GM12878 (cell line): ENCODE measurements around the gene LRRC63. TPM values are rescaled to one million over a fixed set of nuclear protein-coding genes. Genes with fewer than 3 reads are reported as not detected.

Source experiments
- ATAC-seq: fragments of 200-7000 bp; cut with Tn5 transposase; 3 replicates; pipeline ENCODE4 v1.9.1; 2020; ENCODE audit warnings: mild to moderate bottlenecking, moderate library complexity
- BruUV-seq: library from RNA; stranded (reverse); fragments of 400-500 nt; replicated peaks from 2 replicates; lab custom pipeline; 2021; lab: Mats Ljungman, UMichigan
- CTCF ChIA-PET: fragments of 300-600 bp; sonication (Branson Sonifier 250); formaldehyde crosslinking; extraction: SDS; loops from one replicate; lab custom pipeline; 2021; ENCODE audit warnings: inconsistent platforms; lab: Yijun Ruan, JAX
- POLR2A ChIA-PET: fragments of 350-600 bp; formaldehyde crosslinking; extraction: SDS; loops from one replicate; lab custom pipeline; 2021; ENCODE audit warnings: inconsistent platforms; lab: Charles Lee
- RAD21 ChIA-PET: fragments of 300-600 bp; sonication (Branson Sonifier 250); formaldehyde crosslinking; loops from one replicate; lab custom pipeline; 2023; ENCODE audit warnings: antibody characterized with exemption; ENCODE audit not compliant: unreplicated experiment; lab: Charles Lee
- SMC1A ChIA-PET: fragments of 300-600 bp; sonication (Branson Sonifier 250); formaldehyde crosslinking; loops from one replicate; lab custom pipeline; 2023; ENCODE audit not compliant: unreplicated experiment, uncharacterized antibody; lab: Charles Lee
- DNase-seq: peaks from one replicate; pipeline ENCODE4 v3.0.0-alpha.2; 2011; ENCODE audit warnings: low read depth, low spot score
- FAIRE-seq: peaks from 3 replicates; lab custom pipeline; 2011; peaks lifted over from hg19 to GRCh38; lab: Jason Lieb, UNC
- H2AFZ ChIP-seq: 2 replicates; pipeline ENCODE4 v1.6.0; 2011; ENCODE audit warnings: low read depth, low read length, control low read depth; ENCODE audit not compliant: control insufficient read depth
- H3K27ac ChIP-seq: 2 replicates; pipeline ENCODE4 v1.5.1; 2011; ENCODE audit warnings: control low read depth; ENCODE audit not compliant: control insufficient read depth, insufficient read depth
- H3K27me3 ChIP-seq, 2 experiments: replicated peaks in 1 of 2; 2 replicates each; pipeline versions ENCODE4 v1.6.0 to v1.6.1; 2011; ENCODE audit warnings: low read length in 1 of 2; ENCODE audit not compliant: control insufficient read depth in 2 of 2, insufficient read depth in 2 of 2
- H3K36me3 ChIP-seq, 2 experiments: 2 replicates each; pipeline ENCODE4 v1.5.1; 2011; ENCODE audit warnings: low read length in 1 of 2; ENCODE audit not compliant: control insufficient read depth in 2 of 2, insufficient read depth in 2 of 2
- H3K4me1 ChIP-seq: 2 replicates; pipeline ENCODE4 v1.6.1; 2011; ENCODE audit warnings: mild to moderate bottlenecking, low read length, moderate library complexity, mixed read lengths; ENCODE audit not compliant: control insufficient read depth, insufficient read depth
- H3K4me2 ChIP-seq: 2 replicates; pipeline ENCODE4 v1.6.0; 2011; ENCODE audit warnings: control low read depth; ENCODE audit not compliant: control insufficient read depth, insufficient read depth
- H3K4me3 ChIP-seq: fragments of 200-600 bp; sonication (generic); 2 replicates; pipeline ENCODE4 v1.5.1; 2016
- H3K79me2 ChIP-seq: 2 replicates; pipeline ENCODE4 v1.6.0; 2011; ENCODE audit warnings: low read length; ENCODE audit not compliant: control insufficient read depth, insufficient read depth
- H3K9ac ChIP-seq: 2 replicates; pipeline ENCODE4 v1.8.0; 2011; ENCODE audit warnings: low read length, control low read depth, mixed read lengths; ENCODE audit not compliant: control insufficient read depth, insufficient read depth
- H3K9me3 ChIP-seq: replicated peaks from 3 replicates; pipeline ENCODE4 v1.5.1; 2011; ENCODE audit warnings: mild to moderate bottlenecking, low read length; ENCODE audit not compliant: control insufficient read depth, insufficient read depth
- H4K20me1 ChIP-seq: 2 replicates; pipeline ENCODE4 v1.6.0; 2011; ENCODE audit not compliant: control insufficient read depth, insufficient read depth
- BHLHE40 ChIP-seq, 2 experiments: fragments of 450-650 bp in 1 of 2; IDR thresholded peaks; 2 replicates each; pipeline ENCODE4 v1.6.1; 2011 to 2017; ENCODE audit warnings: low read depth in 2 of 2, borderline replicate concordance in 1 of 2, improper control_type of control experiment in 1 of 2, low read length in 1 of 2, mild to moderate bottlenecking in 1 of 2
- CBFB ChIP-seq: IDR thresholded peaks from 2 replicates; pipeline ENCODE4 v1.6.1; 2016; ENCODE audit warnings: antibody characterized with exemption, low read depth
- CEBPB ChIP-seq, 2 experiments: fragments of 150-350 bp in 1 of 2; IDR thresholded peaks; 2 replicates each; pipeline ENCODE4 v1.6.1; 2012 to 2014; ENCODE audit warnings: low read depth in 2 of 2, low read length in 2 of 2, borderline replicate concordance in 1 of 2, inconsistent platforms in 1 of 2
- CHD1 ChIP-seq: IDR thresholded peaks from 2 replicates; pipeline ENCODE4 v1.6.1; 2012; ENCODE audit warnings: low read depth, low read length, improper control_type of control experiment
- CTCF ChIP-seq, 3 experiments: IDR thresholded peaks in 2 of 3; conservative IDR thresholded peaks in 1 of 3; 2 replicates each; pipeline ENCODE4 v1.5.1; 2011; ENCODE audit warnings: low read depth in 3 of 3, low read length in 3 of 3, mild to moderate bottlenecking in 3 of 3, control low read depth in 2 of 3, moderate library complexity in 2 of 3, inconsistent platforms in 1 of 3, mixed read lengths in 1 of 3; ENCODE audit not compliant: control insufficient read depth in 2 of 3, insufficient read depth in 1 of 3; ENCODE audit errors: extremely low read depth in 1 of 3
- EP300 ChIP-seq, 2 experiments: fragments of 150-350 bp in 1 of 2; IDR thresholded peaks; 2 replicates each; pipeline ENCODE4 v1.6.1; 2011 to 2012; ENCODE audit warnings: low read depth in 2 of 2, low read length in 2 of 2, borderline replicate concordance in 1 of 2, improper control_type of control experiment in 1 of 2, inconsistent platforms in 1 of 2; ENCODE audit not compliant: control insufficient read depth in 1 of 2
- EZH2 ChIP-seq: IDR thresholded peaks from 2 replicates; pipeline ENCODE4 v1.6.1; 2012; ENCODE audit warnings: low read depth, mild to moderate bottlenecking, control low read depth, inconsistent platforms, low read length, borderline replicate concordance; ENCODE audit not compliant: control insufficient read depth
- FOS ChIP-seq: IDR thresholded peaks from 3 replicates; pipeline ENCODE4 v1.6.1; 2011; ENCODE audit warnings: borderline replicate concordance; ENCODE audit not compliant: insufficient read length; ENCODE audit errors: extremely low read depth
- FOXM1 ChIP-seq: IDR thresholded peaks from 2 replicates; pipeline ENCODE4 v1.6.1; 2012; ENCODE audit warnings: low read depth, mild to moderate bottlenecking, inconsistent platforms, low read length, moderate library complexity
- IRF4 ChIP-seq: IDR thresholded peaks from 2 replicates; pipeline ENCODE4 v1.6.1; 2011; ENCODE audit warnings: low read depth, low read length
- MLLT1 ChIP-seq: fragments of 450-650 bp; IDR thresholded peaks from 2 replicates; pipeline ENCODE4 v1.6.1; 2016; ENCODE audit warnings: mild to moderate bottlenecking
- NFIC ChIP-seq: IDR thresholded peaks from 2 replicates; pipeline ENCODE4 v1.6.1; 2012; ENCODE audit warnings: low read depth, mild to moderate bottlenecking, inconsistent platforms, low read length, moderate library complexity
- NFXL1 ChIP-seq: fragments of 450-650 bp; IDR thresholded peaks from 2 replicates; pipeline ENCODE4 v1.6.1; 2017; ENCODE audit warnings: antibody characterized with exemption, mild to moderate bottlenecking, borderline replicate concordance
- NFYB ChIP-seq: IDR thresholded peaks from 2 replicates; pipeline ENCODE4 v1.6.1; 2011; ENCODE audit warnings: low read depth, mild to moderate bottlenecking, low read length, improper control_type of control experiment, moderate library complexity; ENCODE audit not compliant: insufficient read depth
- NR2F1 ChIP-seq: fragments of 450-650 bp; conservative IDR thresholded peaks from 2 replicates; pipeline ENCODE4 v1.6.1; 2017; ENCODE audit warnings: mild to moderate bottlenecking
- SMAD5 ChIP-seq: IDR thresholded peaks from 2 replicates; pipeline ENCODE4 v1.6.1; 2016; ENCODE audit warnings: antibody characterized with exemption, low read depth
- SP1 ChIP-seq: IDR thresholded peaks from one replicate; pipeline ENCODE4 v1.6.1; 2011; ENCODE audit warnings: low read depth, low read length
- SRF ChIP-seq, 2 experiments: IDR thresholded peaks; 2 replicates each; pipeline ENCODE4 v1.6.1; 2011; ENCODE audit warnings: low read depth in 2 of 2, low read length in 2 of 2, mild to moderate bottlenecking in 1 of 2, moderate library complexity in 1 of 2
- ZZZ3 ChIP-seq: IDR thresholded peaks from 2 replicates; pipeline ENCODE4 v1.6.1; 2011; ENCODE audit warnings: low read depth; ENCODE audit not compliant: control insufficient read depth, insufficient read length
- WGBS: methylation state at CpG from one replicate; pipeline ENCODE4 v1.1.6; 2016; ENCODE audit warnings: low lambda C conversion rate; ENCODE audit not compliant: insufficient replicate concordance, insufficient coverage; ENCODE audit errors: missing lambda C conversion rate; 5-methylcytosine and 5-hydroxymethylcytosine counted together
- in situ Hi-C: fragments of 300-500 bp; cut with MboI; formaldehyde crosslinking; loops from 9 replicates; pipeline ENCODE4 v1.14.3; 2018; ENCODE audit warnings: mixed read lengths
- intact Hi-C: fragments of 100-400 bp; cut with micrococcal nuclease; formaldehyde crosslinking; loops from one replicate; pipeline ENCODE4 v1.14.2; 2022; ENCODE audit not compliant: unreplicated experiment
- polyA plus RNA-seq, 11 experiments: library from polyadenylated mRNA; depleted of rRNA in 4 of 11; unstranded in 6 of 11; stranded (reverse) in 5 of 11; fragments of >200 nt; fragmentation: Nextera tagmentation in 4 of 11; fragmentation: Illumina TruSeq in 1 of 11; extraction: Ambion mirVana in 4 of 11; extraction: Trizol in 1 of 11; gene quantifications; 1 replicate in 1 of 11; 2 replicates in 10 of 11; pipeline versions ENCODE4 v1.2.1 to v1.2.3, GENCODE V29; 2011 to 2016; ENCODE audit warnings: inconsistent platforms in 2 of 11, missing spikeins in 2 of 11, low read depth in 1 of 11
- total RNA-seq, 4 experiments: library from RNA; depleted of rRNA in 3 of 4; stranded (reverse); fragments of >200 nt in 3 of 4; fragmentation: Illumina TruSeq in 1 of 4; extraction: Trizol in 1 of 4; gene quantifications; 2 replicates each; pipeline versions ENCODE4 v1.2.1 to v1.2.3, GENCODE V29; 2013 to 2021

Gene LRRC63
- total and polyA plus RNA-seq, 10 of the 15 experiments (the other 5 are each of a cell fraction or from before 2014, with no cell fraction given), result 0.34 to 0.98 (median 0.76) TPM; not detected in 1

GRCh38 chr13:46293436-46293835 lies 81.7 kb downstream of the LRRC63 start (continued):
- no peak for TF ChIP-seq NFIC
- TF ChIP-seq NFYB, result no peak
- no peak for TF ChIP-seq CHD1
- no peak for TF ChIP-seq SP1
- no peak for TF ChIP-seq SRF (IDR thresholded peaks at IDR 0.05; ENCODE audit: low read depth in 2 of 2, low read length in 2 of 2)
- TF ChIP-seq EZH2, result no peak

- ATAC-seq (peak; percentile 88), FAIRE-seq (peak; percentile 87), DNase-seq (peak; percentile 28)
- 2% methylated on average over 7 of the region's 7 CpGs for WGBS
- H3K27me3 ChIP-seq, result no peaks in the 10 kb centered on the region
- H2AFZ ChIP-seq, result peak overlapping the region; percentile 83
- no TSS peak for BruUV-seq
- intact Hi-C loops (no loop called here), in situ Hi-C loops (no loop called here)
- H3K27ac ChIP-seq, result peak overlapping the region; percentile 17; the same call in 1 of the 2 replicates
- no peaks in the 10 kb centered on the region for H4K20me1 ChIP-seq
- CTCF ChIA-PET, result interaction anchor here (0.8 to 3.8 kb wide), 6 partner anchors 12 to 169 kb away, joined by 3 to 12 read pairs (median 4); no protein-coding TSS in a partner anchor
- POLR2A ChIA-PET, result interaction anchor here (1.3 kb wide), 1 partner anchor 19 kb away, joined by 3 read pairs; no protein-coding TSS in a partner anchor
- no peaks in the 10 kb centered on the region for H3K9me3 ChIP-seq
- no peaks in the 10 kb centered on the region for H3K79me2 ChIP-seq
- no peaks in the 10 kb centered on the region for H3K36me3 ChIP-seq
- H3K4me3 ChIP-seq, result peak overlapping the region; percentile 31; the same call in 1 of the 2 replicates
- peak overlapping the region; percentile 75 for H3K4me2 ChIP-seq
- SMC1A ChIA-PET, result interaction anchor here (0.8 to 1.8 kb wide), 9 partner anchors 9 to 136 kb away, joined by 3 to 5 read pairs (median 4); no protein-coding TSS in a partner anchor
- peaks cover 22% of the 10 kb centered on the region for H3K4me1 ChIP-seq
- RAD21 ChIA-PET, result interaction anchor here (0.6 to 1.6 kb wide), 2 partner anchors 12 to 26 kb away, joined by 3 to 5 read pairs; no protein-coding TSS in a partner anchor
- no peak overlapping the region for H3K9ac ChIP-seq
- TF ChIP-seq NR2F1 (no peak), IRF4 (no peak), SMAD5 (no peak), MLLT1 (no peak), FOS (no peak), ZZZ3 (no peak), CEBPB (IDR thresholded peaks at IDR 0.05; ENCODE audit: borderline replicate concordance in 1 of 2, low read depth in 2 of 2, low read length in 2 of 2) (no peak), CTCF (IDR thresholded peaks at IDR 0.05 in 2 of 3, conservative IDR thresholded peaks at IDR 0.05 in 1 of 3; ENCODE audit: control insufficient read depth in 2 of 3, extremely low read depth in 1 of 3, insufficient read depth in 1 of 3, low read depth in 3 of 3, low read length in 3 of 3) (no peak), FOXM1 (no peak), BHLHE40 (IDR thresholded peaks at IDR 0.05; ENCODE audit: borderline replicate concordance in 1 of 2, low read depth in 2 of 2, low read length in 1 of 2) (peak; percentile 4 to 28; a peak in 1 of 4 replicates), EP300 (IDR thresholded peaks at IDR 0.05; ENCODE audit: borderline replicate concordance in 1 of 2, control insufficient read depth in 1 of 2, low read depth in 2 of 2, low read length in 2 of 2) (0 out of 4 replicates have a peak, but pooled peaks of 1 of the 2 experiments have one; percentile 9), NFXL1 (no peak), CBFB (no peak)
Observed at GRCh38 chr13:46295491-46296114, 83.9 kb downstream of the LRRC63 start.
